Fibroblast of lung (primary cell): ENCODE measurements around the gene IL31RA.

Source experiments
- CTCF ChIP-seq, 2 donors: IDR thresholded peaks in 1 of 2; conservative IDR thresholded peaks in 1 of 2; 1 replicate in 1 of 2; 2 replicates in 1 of 2; pipeline ENCODE4 v1.5.1; 2011 to 2012; ENCODE audit warnings: low read length in 2 of 2, control low read depth in 1 of 2, inconsistent platforms in 1 of 2, low read depth in 1 of 2, mild to moderate bottlenecking in 1 of 2
- EZH2 ChIP-seq: IDR thresholded peaks from 2 replicates; pipeline ENCODE4 v1.5.1; 2012; ENCODE audit warnings: low read length, control low read depth, mild to moderate bottlenecking; ENCODE audit errors: missing control alignments

GRCh38 chr5:55926476-55926875 lies 75.3 kb downstream of the IL31RA start:
- TF ChIP-seq CTCF (conservative IDR thresholded peaks at IDR 0.05 in 1 of 2, IDR thresholded peaks at IDR 0.05 in 1 of 2; ENCODE audit: low read depth in 1 of 2, low read length in 2 of 2) = no peak
- TF ChIP-seq EZH2 = no peak
